K562 (cell line): ENCODE data around the gene GPR176. TPM values are rescaled to one million over a fixed set of nuclear protein-coding genes. Genes with fewer than 3 reads are reported as not detected.

Experiments used
- ARID3A ChIP-seq: IDR thresholded peaks from 2 replicates; pipeline ENCODE4 v1.6.1; 2012; ENCODE audit warnings: low read depth, low read length, improper control_type of control experiment, borderline replicate concordance
- BRD4 ChIP-seq: fragments of 200-600 bp; sonication (generic); IDR thresholded peaks from 2 replicates; pipeline ENCODE4 v1.6.1; 2017; ENCODE audit warnings: inconsistent platforms
- CBFA2T3 ChIP-seq: fragments of 450-650 bp; IDR thresholded peaks from 2 replicates; pipeline ENCODE4 v1.6.1; 2017
- ETS2 ChIP-seq: IDR thresholded peaks from 2 replicates; pipeline ENCODE4 v1.6.1; 2016; ENCODE audit warnings: borderline replicate concordance, missing genetic modification characterization, mild to moderate bottlenecking, moderate library complexity, missing compliant biosample characterization; ENCODE audit not compliant: poor library complexity, severe bottlenecking
- FOSL1 ChIP-seq: fragments of 200-800 bp; sonication (Bioruptor generic); conservative IDR thresholded peaks from 2 replicates; pipeline ENCODE4 v1.6.1; 2016; ENCODE audit warnings: missing genetic modification characterization, missing compliant biosample characterization
- MXI1 ChIP-seq: IDR thresholded peaks from 2 replicates; pipeline ENCODE4 v1.6.1; 2011; ENCODE audit warnings: low read depth, mild to moderate bottlenecking, improper control_type of control experiment, low read length
- NCOA4 ChIP-seq: fragments of 450-650 bp; IDR thresholded peaks from 2 replicates; pipeline ENCODE4 v1.6.1; 2018; ENCODE audit warnings: mild to moderate bottlenecking; ENCODE audit not compliant: partially characterized antibody
- RAD51 ChIP-seq: fragments of 450-650 bp; IDR thresholded peaks from 2 replicates; pipeline ENCODE4 v1.7.1; 2016; ENCODE audit warnings: low read depth, mild to moderate bottlenecking, borderline replicate concordance
- RB1 ChIP-seq: fragments of 450-650 bp; IDR thresholded peaks from 2 replicates; pipeline ENCODE4 v1.6.1; 2017; ENCODE audit warnings: low read depth, mild to moderate bottlenecking
- TEAD1 ChIP-seq, 2 experiments: fragments of 450-650 bp in 1 of 2; sonication (generic) in 1 of 2; formaldehyde crosslinking; IDR thresholded peaks; 2 replicates each; pipeline versions ENCODE4 v1.4.0 to v1.8.0; 2020 to 2022; ENCODE audit warnings: mild to moderate bottlenecking in 2 of 2, missing genetic modification reagents in 1 of 2
- polyA plus RNA-seq, 8 experiments: library from polyadenylated mRNA; depleted of rRNA in 4 of 8; stranded (reverse) in 5 of 8; unstranded in 3 of 8; fragments of >200 nt; fragmentation: Nextera tagmentation in 2 of 8; fragmentation: Illumina TruSeq in 1 of 8; extraction: Ambion mirVana in 2 of 8; extraction: Trizol in 1 of 8; gene quantifications; 2 replicates each; pipeline versions ENCODE4 v1.2.1 to v1.2.3, GENCODE V29; 2011 to 2014; ENCODE audit warnings: inconsistent platforms in 1 of 8, missing spikeins in 1 of 8
- total RNA-seq, 7 experiments: library from RNA; depleted of rRNA in 6 of 7; stranded (reverse); fragments of >200 nt in 6 of 7; fragmentation: Illumina TruSeq in 2 of 7; extraction: Trizol in 2 of 7; gene quantifications; 2 replicates each; pipeline versions ENCODE4 v1.2.1 to v1.2.3, GENCODE V29; 2011 to 2021; ENCODE audit warnings: low replicate concordance in 1 of 7
- TF ChIP-seq, protein P1 (sequence below), 3 experiments: IDR thresholded peaks in 2 of 3; conservative IDR thresholded peaks in 1 of 3; 2 replicates each; pipeline ENCODE4 v1.5.1; 2011 to 2012; ENCODE audit warnings: low read length in 3 of 3, mild to moderate bottlenecking in 3 of 3, control low read depth in 2 of 3, improper control_type of control experiment in 1 of 3, inconsistent platforms in 1 of 3, low read depth in 1 of 3, mixed read lengths in 1 of 3, moderate library complexity in 1 of 3; ENCODE audit not compliant: insufficient read depth in 2 of 3
- TF ChIP-seq, protein P2 (sequence below): fragments of 450-650 bp; IDR thresholded peaks from 2 replicates; pipeline ENCODE4 v1.6.1; 2016; ENCODE audit warnings: mild to moderate bottlenecking, moderate library complexity

GPR176 gene
- total and polyA plus RNA-seq, 9 of the 15 experiments (the other 6 are each of a cell fraction or from before 2014, with no cell fraction given) = 0.03 to 1.2 (median 0.76) TPM

DNA sequence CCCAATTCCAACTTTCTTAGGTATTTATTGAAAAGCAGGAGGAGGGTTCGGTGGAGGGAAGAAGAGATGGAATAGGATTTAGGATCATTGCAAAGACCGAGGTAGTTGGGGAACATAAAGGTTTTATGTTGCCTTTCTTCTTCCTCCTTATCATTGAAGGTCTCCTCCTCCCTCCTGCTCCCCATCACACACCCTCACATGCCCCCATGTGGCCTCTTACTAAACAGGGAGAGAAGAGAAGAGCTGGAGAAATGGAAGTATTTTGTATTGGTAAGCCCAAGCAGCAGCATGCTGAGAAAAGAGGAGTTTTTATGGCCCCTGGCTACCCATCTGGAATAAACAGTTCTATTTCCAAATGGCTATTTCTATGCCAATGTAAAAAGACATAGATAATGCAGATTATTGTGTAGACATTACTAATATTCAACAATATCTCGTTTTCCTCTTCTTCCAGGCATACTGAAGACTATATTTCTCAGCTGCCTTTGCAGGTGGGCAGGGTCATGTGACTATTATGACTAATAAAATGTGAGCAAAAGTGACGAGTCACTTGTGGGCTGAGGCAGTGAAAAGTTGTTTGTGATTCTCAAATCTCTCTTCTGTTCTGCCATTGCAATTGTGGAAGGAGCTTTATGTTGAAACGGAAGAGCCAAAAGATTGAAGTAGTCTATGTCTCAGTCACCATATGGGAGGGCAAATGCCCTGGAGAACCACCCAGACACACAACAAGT lies 5.2 kb upstream of the GPR176 start (continued):
- TF ChIP-seq ARID3A (no peak), NCOA4 (no peak), MXI1 (no peak), TEAD1 (CRISPR knock-in tag; IDR thresholded peaks at IDR 0.05) (no peak), FOSL1 (tag) (peak; percentile 87), ETS2 (tag) (no peak), RB1 (no peak), BRD4 (no peak), CBFA2T3 (0 out of 2 replicates have a peak, but pooled peaks have one; percentile 14), RAD51 (peak; percentile 87)
- TF ChIP-seq, protein P1, sequence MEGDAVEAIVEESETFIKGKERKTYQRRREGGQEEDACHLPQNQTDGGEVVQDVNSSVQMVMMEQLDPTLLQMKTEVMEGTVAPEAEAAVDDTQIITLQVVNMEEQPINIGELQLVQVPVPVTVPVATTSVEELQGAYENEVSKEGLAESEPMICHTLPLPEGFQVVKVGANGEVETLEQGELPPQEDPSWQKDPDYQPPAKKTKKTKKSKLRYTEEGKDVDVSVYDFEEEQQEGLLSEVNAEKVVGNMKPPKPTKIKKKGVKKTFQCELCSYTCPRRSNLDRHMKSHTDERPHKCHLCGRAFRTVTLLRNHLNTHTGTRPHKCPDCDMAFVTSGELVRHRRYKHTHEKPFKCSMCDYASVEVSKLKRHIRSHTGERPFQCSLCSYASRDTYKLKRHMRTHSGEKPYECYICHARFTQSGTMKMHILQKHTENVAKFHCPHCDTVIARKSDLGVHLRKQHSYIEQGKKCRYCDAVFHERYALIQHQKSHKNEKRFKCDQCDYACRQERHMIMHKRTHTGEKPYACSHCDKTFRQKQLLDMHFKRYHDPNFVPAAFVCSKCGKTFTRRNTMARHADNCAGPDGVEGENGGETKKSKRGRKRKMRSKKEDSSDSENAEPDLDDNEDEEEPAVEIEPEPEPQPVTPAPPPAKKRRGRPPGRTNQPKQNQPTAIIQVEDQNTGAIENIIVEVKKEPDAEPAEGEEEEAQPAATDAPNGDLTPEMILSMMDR (IDR thresholded peaks at IDR 0.05 in 2 of 3, conservative IDR thresholded peaks at IDR 0.05 in 1 of 3; ENCODE audit: insufficient read depth in 2 of 3, low read depth in 1 of 3, low read length in 3 of 3) = peak; percentile 42 to 71 (median 48); a peak in 5 of 6 replicates
- TF ChIP-seq, protein P2, sequence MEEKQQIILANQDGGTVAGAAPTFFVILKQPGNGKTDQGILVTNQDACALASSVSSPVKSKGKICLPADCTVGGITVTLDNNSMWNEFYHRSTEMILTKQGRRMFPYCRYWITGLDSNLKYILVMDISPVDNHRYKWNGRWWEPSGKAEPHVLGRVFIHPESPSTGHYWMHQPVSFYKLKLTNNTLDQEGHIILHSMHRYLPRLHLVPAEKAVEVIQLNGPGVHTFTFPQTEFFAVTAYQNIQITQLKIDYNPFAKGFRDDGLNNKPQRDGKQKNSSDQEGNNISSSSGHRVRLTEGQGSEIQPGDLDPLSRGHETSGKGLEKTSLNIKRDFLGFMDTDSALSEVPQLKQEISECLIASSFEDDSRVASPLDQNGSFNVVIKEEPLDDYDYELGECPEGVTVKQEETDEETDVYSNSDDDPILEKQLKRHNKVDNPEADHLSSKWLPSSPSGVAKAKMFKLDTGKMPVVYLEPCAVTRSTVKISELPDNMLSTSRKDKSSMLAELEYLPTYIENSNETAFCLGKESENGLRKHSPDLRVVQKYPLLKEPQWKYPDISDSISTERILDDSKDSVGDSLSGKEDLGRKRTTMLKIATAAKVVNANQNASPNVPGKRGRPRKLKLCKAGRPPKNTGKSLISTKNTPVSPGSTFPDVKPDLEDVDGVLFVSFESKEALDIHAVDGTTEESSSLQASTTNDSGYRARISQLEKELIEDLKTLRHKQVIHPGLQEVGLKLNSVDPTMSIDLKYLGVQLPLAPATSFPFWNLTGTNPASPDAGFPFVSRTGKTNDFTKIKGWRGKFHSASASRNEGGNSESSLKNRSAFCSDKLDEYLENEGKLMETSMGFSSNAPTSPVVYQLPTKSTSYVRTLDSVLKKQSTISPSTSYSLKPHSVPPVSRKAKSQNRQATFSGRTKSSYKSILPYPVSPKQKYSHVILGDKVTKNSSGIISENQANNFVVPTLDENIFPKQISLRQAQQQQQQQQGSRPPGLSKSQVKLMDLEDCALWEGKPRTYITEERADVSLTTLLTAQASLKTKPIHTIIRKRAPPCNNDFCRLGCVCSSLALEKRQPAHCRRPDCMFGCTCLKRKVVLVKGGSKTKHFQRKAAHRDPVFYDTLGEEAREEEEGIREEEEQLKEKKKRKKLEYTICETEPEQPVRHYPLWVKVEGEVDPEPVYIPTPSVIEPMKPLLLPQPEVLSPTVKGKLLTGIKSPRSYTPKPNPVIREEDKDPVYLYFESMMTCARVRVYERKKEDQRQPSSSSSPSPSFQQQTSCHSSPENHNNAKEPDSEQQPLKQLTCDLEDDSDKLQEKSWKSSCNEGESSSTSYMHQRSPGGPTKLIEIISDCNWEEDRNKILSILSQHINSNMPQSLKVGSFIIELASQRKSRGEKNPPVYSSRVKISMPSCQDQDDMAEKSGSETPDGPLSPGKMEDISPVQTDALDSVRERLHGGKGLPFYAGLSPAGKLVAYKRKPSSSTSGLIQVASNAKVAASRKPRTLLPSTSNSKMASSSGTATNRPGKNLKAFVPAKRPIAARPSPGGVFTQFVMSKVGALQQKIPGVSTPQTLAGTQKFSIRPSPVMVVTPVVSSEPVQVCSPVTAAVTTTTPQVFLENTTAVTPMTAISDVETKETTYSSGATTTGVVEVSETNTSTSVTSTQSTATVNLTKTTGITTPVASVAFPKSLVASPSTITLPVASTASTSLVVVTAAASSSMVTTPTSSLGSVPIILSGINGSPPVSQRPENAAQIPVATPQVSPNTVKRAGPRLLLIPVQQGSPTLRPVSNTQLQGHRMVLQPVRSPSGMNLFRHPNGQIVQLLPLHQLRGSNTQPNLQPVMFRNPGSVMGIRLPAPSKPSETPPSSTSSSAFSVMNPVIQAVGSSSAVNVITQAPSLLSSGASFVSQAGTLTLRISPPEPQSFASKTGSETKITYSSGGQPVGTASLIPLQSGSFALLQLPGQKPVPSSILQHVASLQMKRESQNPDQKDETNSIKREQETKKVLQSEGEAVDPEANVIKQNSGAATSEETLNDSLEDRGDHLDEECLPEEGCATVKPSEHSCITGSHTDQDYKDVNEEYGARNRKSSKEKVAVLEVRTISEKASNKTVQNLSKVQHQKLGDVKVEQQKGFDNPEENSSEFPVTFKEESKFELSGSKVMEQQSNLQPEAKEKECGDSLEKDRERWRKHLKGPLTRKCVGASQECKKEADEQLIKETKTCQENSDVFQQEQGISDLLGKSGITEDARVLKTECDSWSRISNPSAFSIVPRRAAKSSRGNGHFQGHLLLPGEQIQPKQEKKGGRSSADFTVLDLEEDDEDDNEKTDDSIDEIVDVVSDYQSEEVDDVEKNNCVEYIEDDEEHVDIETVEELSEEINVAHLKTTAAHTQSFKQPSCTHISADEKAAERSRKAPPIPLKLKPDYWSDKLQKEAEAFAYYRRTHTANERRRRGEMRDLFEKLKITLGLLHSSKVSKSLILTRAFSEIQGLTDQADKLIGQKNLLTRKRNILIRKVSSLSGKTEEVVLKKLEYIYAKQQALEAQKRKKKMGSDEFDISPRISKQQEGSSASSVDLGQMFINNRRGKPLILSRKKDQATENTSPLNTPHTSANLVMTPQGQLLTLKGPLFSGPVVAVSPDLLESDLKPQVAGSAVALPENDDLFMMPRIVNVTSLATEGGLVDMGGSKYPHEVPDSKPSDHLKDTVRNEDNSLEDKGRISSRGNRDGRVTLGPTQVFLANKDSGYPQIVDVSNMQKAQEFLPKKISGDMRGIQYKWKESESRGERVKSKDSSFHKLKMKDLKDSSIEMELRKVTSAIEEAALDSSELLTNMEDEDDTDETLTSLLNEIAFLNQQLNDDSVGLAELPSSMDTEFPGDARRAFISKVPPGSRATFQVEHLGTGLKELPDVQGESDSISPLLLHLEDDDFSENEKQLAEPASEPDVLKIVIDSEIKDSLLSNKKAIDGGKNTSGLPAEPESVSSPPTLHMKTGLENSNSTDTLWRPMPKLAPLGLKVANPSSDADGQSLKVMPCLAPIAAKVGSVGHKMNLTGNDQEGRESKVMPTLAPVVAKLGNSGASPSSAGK = peak; percentile 42
